Measurements from ENCODE around the gene SACM1L. TPM values are rescaled to one million over a fixed set of nuclear protein-coding genes. Genes with fewer than 3 reads are reported as not detected.

The SACM1L gene
- total and polyA plus RNA-seq, 2 of the 4 experiments (the other 2 are of a cell fraction), result 19.0 to 40.9 TPM

DNA sequence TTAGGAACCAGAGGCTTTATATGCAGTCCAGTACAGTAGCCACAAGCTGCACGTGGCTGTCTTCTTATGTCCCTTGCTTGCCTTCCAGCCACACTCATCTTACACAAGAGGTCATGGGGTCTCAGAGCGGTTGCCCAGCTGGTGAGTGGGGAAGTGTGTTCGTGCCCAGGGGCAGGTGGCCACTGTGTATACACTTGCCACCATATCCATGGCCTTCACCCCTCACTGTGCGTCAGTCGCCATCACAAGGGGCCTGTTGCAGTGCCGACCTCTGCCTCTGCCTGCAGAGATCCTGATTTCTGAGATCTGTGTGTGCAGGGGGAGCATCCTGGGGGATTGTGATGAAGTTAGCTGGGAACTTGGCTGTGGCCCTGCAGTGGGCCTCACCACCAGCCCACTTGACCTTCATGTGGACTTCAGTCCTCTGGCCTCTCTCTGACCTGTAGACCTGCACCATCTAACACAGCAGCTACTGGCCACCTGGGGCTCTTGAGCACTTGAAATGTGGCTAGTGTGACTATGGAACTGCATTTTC is 43.1 kb upstream of the SACM1L start:
- Histone ChIP-seq H3K4ac (ENCODE audit: low read depth, low read length) (peak overlapping the region; percentile 98), H3K9ac (ENCODE audit: low read depth, low read length) (peak overlapping the region; percentile 42; the same call in 1 of the 2 replicates), H3K9me1 (ENCODE audit: insufficient read depth, low read length) (peaks cover 38% of the 10 kb centered on the region), H2AFZ (replicated peaks; ENCODE audit: low read length, poor library complexity) (no peak overlapping the region), H2BK15ac (ENCODE audit: low read depth, low read length) (peak overlapping the region; percentile 93; the same call in 2 of the 3 replicates), H3K4me3 (ENCODE audit: insufficient read depth, low read depth, low read length) (no peak overlapping the region), H3K27me3 (ENCODE audit: control insufficient read depth, insufficient read depth, low read length) (no peaks in the 10 kb centered on the region), H2AK9ac (replicated peaks; ENCODE audit: low read depth, low read length, poor library complexity) (peak overlapping the region; percentile 83), H3K4me2 (ENCODE audit: low read depth, low read length) (no peak overlapping the region), H4K20me1 (ENCODE audit: insufficient read depth, low read length) (peaks cover 28% of the 10 kb centered on the region), H2BK120ac (ENCODE audit: low read depth, low read length) (peak overlapping the region; percentile 96), H4K8ac (ENCODE audit: low read depth in 2 of 2, low read length in 2 of 2) (peak overlapping the region; percentile 74 to 90), H3K56ac (ENCODE audit: extremely low read depth, insufficient read depth, low read length) (peak overlapping the region; percentile 77; the same call in 1 of the 2 replicates), H3K79me1 (ENCODE audit: low read depth in 1 of 2, low read length in 2 of 2) (peaks cover 31 to 62% of the 10 kb centered on the region in 2 experiments), H3K14ac (replicated peaks; ENCODE audit: low read depth, low read length) (peak overlapping the region; percentile 95), H4K91ac (ENCODE audit: insufficient read depth, low read depth, low read length) (peak overlapping the region; percentile 89), H3K9me3 (ENCODE audit: control insufficient read depth, insufficient read depth, low read length) (no peaks in the 10 kb centered on the region), H2BK20ac (ENCODE audit: low read depth, low read length) (peak overlapping the region; percentile 95), H3K4me1 (ENCODE audit: control insufficient read depth, insufficient read depth, low read length) (peaks cover 49% of the 10 kb centered on the region), H2AK5ac (ENCODE audit: low read depth, low read length) (peak overlapping the region; percentile 100), H3K27ac (ENCODE audit: insufficient read depth, low read length) (peak overlapping the region; percentile 78), H3K18ac (ENCODE audit: low read depth, low read length) (peak overlapping the region; percentile 84), H3K23ac (ENCODE audit: low read depth, low read length) (peak overlapping the region; percentile 66; the same call in 1 of the 2 replicates), H3K36me3 (ENCODE audit: control insufficient read depth, insufficient read depth, low read length) (peaks cover 7% of the 10 kb centered on the region), H4K5ac (ENCODE audit: low read depth, low read length) (peak overlapping the region; percentile 89), H2BK5ac (ENCODE audit: low read depth, low read length, poor library complexity, severe bottlenecking) (peak overlapping the region; percentile 98)
- intact Hi-C loops (cut with micrococcal nuclease) (no loop called here), dilution Hi-C loops (cut with HindIII; ENCODE audit: low sequenced_read_pairs, unreplicated experiment) (no loop called here), in situ Hi-C loops (cut with MboI; ENCODE audit: low sequenced_read_pairs) (no loop called here)
- ChIA-PET CTCF (interaction anchor here (0.5 to 2.7 kb wide), 2 partner anchors 14 to 1331 kb away, joined by 4 to 10 read pairs; no protein-coding TSS in a partner anchor), POLR2A (ENCODE audit: unreplicated experiment) (no interaction called here)
- no TSS peak for BruUV-seq (replicated peaks)
- ATAC-seq (ENCODE audit: low read depth) (no peak), DNase-seq (no peak)
- TF ChIP-seq CHD1 (IDR thresholded peaks at IDR 0.05; ENCODE audit: low read depth, low read length), result no peak
- TF ChIP-seq MAZ (IDR thresholded peaks at IDR 0.05; ENCODE audit: borderline replicate concordance, low read depth, low read length), result no peak
- no peak for TF ChIP-seq SMC3 (IDR thresholded peaks at IDR 0.05; ENCODE audit: low read depth, low read length)
- TF ChIP-seq, protein P1, sequence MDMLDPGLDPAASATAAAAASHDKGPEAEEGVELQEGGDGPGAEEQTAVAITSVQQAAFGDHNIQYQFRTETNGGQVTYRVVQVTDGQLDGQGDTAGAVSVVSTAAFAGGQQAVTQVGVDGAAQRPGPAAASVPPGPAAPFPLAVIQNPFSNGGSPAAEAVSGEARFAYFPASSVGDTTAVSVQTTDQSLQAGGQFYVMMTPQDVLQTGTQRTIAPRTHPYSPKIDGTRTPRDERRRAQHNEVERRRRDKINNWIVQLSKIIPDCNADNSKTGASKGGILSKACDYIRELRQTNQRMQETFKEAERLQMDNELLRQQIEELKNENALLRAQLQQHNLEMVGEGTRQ (IDR thresholded peaks at IDR 0.05; ENCODE audit: low read depth, low read length), result no peak
- TF ChIP-seq, protein P2, sequence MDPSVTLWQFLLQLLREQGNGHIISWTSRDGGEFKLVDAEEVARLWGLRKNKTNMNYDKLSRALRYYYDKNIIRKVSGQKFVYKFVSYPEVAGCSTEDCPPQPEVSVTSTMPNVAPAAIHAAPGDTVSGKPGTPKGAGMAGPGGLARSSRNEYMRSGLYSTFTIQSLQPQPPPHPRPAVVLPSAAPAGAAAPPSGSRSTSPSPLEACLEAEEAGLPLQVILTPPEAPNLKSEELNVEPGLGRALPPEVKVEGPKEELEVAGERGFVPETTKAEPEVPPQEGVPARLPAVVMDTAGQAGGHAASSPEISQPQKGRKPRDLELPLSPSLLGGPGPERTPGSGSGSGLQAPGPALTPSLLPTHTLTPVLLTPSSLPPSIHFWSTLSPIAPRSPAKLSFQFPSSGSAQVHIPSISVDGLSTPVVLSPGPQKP (IDR thresholded peaks at IDR 0.05; ENCODE audit: borderline replicate concordance, low read depth, low read length), result no peak
- TF ChIP-seq RFX5 (IDR thresholded peaks at IDR 0.05; ENCODE audit: low read depth, low read length), result no peak
- WGBS, 2 experiments (ENCODE audit: extremely low coverage in 2 of 2, insufficient read length in 1 of 2), result no CpG with 5 or more reads among the region's 6 CpGs

Measured in IMR-90 (cell line).